ENCODE data around the gene CPEB2. TPM values are rescaled to one million over a fixed set of nuclear protein-coding genes. Genes with fewer than 3 reads are reported as not detected.

Gene CPEB2
- total RNA-seq, 1 donor: 45.6 TPM

DNA sequence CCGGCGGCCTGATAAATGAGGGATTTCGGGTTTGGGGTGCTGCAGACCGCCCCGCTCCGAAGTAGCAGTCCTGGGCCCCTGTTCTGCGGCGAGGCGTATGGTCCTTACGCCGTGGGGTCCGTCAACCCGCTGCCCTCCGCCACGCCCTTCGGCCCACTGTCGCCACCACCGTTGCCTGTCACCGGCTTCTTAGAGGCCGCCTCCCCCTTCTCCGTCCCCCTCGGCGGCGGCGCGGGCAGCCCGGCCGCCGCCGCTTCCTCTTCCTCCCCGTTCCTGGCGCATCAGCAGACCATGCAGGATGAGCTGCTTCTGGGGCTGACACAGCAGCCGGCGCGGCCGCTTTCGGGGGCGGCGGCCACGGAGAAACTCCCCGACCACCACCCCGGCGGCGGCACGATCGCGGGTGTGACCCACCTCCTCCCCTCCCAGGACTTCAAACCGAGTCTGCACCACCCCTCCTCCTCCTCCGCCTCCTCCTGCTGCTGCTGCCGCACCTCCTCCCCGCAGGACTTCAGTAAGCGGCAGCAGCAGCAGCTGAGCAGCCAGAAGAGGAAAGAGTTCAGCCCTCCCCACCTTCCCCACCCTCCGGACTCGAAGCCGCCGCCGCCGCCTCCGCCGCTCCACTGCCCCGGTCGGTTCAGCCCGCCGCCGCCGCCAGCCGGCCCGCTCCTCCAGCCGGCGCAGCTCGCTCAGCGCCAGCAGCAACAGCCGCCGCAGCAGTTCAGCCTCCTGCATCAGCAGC is 549 bp downstream of the CPEB2 start:
- peak; percentile 88 for DNase-seq (ENCODE audit: low read depth)
- H3K4me3 ChIP-seq (ENCODE audit: low read depth, low read length): peak overlapping the region; percentile 92
- TF ChIP-seq CTCF (IDR thresholded peaks at IDR 0.05; ENCODE audit: insufficient read depth, low read length): no peak

GRCh38 chr4:15003401-15003890 is 1.2 kb downstream of the CPEB2 start:
- no peak for TF ChIP-seq CTCF (IDR thresholded peaks at IDR 0.05; ENCODE audit: insufficient read depth, low read length)
- no peak for DNase-seq (ENCODE audit: low read depth)
- H3K4me3 ChIP-seq (ENCODE audit: low read depth, low read length): peak overlapping the region; percentile 92

GRCh38 chr4:15003891-15004738 is 1.8 kb downstream of the CPEB2 start:
- TF ChIP-seq CTCF (IDR thresholded peaks at IDR 0.05; ENCODE audit: insufficient read depth, low read length): no peak
- no peak for DNase-seq (ENCODE audit: low read depth)
- H3K4me3 ChIP-seq (ENCODE audit: low read depth, low read length): peak overlapping the region; percentile 92

GRCh38 chr4:15004739-15005301 is 2.5 kb downstream of the CPEB2 start:
- H3K4me3 ChIP-seq (ENCODE audit: low read depth, low read length): peak overlapping the region; percentile 92
- DNase-seq (ENCODE audit: low read depth): peak; percentile 79
- no peak for TF ChIP-seq CTCF (IDR thresholded peaks at IDR 0.05; ENCODE audit: insufficient read depth, low read length)

GRCh38 chr4:15005474-15006115 is 3.3 kb downstream of the CPEB2 start:
- peak overlapping the region; percentile 92 for H3K4me3 ChIP-seq (ENCODE audit: low read depth, low read length)
- no peak for DNase-seq (ENCODE audit: low read depth)
- no peak for TF ChIP-seq CTCF (IDR thresholded peaks at IDR 0.05; ENCODE audit: insufficient read depth, low read length)

DNA sequence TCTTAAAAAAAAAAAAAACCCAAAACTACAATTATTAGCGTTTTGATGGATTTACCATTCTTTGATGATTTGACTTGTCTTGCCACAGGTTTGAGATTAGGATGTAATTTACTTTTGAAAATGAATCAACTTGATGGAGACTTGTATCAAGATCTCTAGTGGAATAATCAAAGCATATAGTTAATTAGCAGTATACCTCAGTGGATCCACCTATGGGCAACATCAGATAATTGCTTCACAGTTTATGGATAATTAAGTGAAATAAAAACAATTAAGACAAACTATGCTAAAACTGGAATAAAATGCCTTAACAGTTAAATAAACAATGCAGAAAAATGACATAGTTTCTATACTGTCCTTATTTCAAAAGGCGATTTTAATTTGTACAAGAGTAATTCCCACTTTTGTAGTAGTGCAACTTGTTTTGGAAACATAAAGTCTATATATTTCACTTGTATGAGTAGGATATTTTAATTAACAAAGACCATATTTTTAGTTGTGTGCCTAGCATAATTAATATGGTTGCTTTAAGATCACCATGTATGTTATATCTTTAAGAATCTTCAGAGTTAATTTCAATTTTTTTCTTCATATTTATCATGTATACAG is 4.2 kb downstream of the CPEB2 start:
- peak; percentile 33 for DNase-seq (ENCODE audit: low read depth)
- peak overlapping the region; percentile 92 for H3K4me3 ChIP-seq (ENCODE audit: low read depth, low read length)
- peak; percentile 51 for TF ChIP-seq CTCF (IDR thresholded peaks at IDR 0.05; ENCODE audit: insufficient read depth, low read length)

Data from fibroblast of the aortic adventitia (primary cell).